Uterus (tissue), 2 donors: ENCODE data around the gene PTPRG.

Experiments
- POLR2A ChIP-seq, 2 donors: fragments of 450-650 bp; IDR thresholded peaks; one replicate each; pipeline ENCODE4 v1.6.1; 2016; ENCODE audit warnings: antibody characterized with exemption in 2 of 2, mild to moderate bottlenecking in 1 of 2, moderate library complexity in 1 of 2
- TF ChIP-seq, protein P1 (sequence below), 4 experiments: fragments of 200-600 bp in 2 of 4; fragments of 450-650 bp in 2 of 4; sonication (generic) in 2 of 4; IDR thresholded peaks; one replicate each; pipeline ENCODE4 v1.5.1; 2016 to 2019; ENCODE audit warnings: antibody characterized with exemption in 4 of 4, mild to moderate bottlenecking in 2 of 4, moderate library complexity in 1 of 4

DNA sequence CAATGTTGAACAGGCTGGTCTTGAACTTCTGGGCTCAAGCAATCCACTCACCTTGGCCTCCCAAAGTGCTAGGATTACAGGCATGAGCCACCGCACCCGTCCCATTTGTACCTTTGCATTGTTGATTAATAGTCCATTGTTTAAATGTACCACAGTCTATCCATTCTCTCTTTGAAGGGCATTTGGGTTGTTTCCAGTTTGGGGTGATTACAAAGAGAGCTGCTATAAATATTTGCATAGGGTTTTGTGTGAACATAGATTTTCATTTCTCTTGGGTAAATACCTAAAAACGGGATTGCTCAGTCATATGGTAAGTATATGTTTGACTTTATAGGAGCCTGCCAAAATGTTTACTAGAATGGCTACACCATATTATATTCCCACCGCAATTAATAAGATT, 13.7 kb upstream of the PTPRG start:
- TF ChIP-seq, protein P1, sequence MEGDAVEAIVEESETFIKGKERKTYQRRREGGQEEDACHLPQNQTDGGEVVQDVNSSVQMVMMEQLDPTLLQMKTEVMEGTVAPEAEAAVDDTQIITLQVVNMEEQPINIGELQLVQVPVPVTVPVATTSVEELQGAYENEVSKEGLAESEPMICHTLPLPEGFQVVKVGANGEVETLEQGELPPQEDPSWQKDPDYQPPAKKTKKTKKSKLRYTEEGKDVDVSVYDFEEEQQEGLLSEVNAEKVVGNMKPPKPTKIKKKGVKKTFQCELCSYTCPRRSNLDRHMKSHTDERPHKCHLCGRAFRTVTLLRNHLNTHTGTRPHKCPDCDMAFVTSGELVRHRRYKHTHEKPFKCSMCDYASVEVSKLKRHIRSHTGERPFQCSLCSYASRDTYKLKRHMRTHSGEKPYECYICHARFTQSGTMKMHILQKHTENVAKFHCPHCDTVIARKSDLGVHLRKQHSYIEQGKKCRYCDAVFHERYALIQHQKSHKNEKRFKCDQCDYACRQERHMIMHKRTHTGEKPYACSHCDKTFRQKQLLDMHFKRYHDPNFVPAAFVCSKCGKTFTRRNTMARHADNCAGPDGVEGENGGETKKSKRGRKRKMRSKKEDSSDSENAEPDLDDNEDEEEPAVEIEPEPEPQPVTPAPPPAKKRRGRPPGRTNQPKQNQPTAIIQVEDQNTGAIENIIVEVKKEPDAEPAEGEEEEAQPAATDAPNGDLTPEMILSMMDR (IDR thresholded peaks at IDR 0.05) = no peak
- TF ChIP-seq POLR2A (IDR thresholded peaks at IDR 0.05) = no peak
